PFSK-1 (cell line): Measurements from ENCODE around the gene ITGB3BP.

ENCODE experiments used
- FOXP2 ChIP-seq: optimal IDR thresholded peaks from 2 replicates; pipeline ENCODE3; 2011; ENCODE audit warnings: borderline replicate concordance, control low read depth, inconsistent platforms; ENCODE audit not compliant: insufficient read depth; ENCODE audit errors: extremely low read length, extremely low read depth
- POLR2AphosphoS5 ChIP-seq: IDR thresholded peaks from 2 replicates; pipeline ENCODE4 v1.6.1; 2012; ENCODE audit warnings: low read depth, mild to moderate bottlenecking, control low read depth, low read length, moderate library complexity
- SIN3A ChIP-seq: IDR thresholded peaks from 2 replicates; pipeline ENCODE4 v1.6.1; 2012; ENCODE audit warnings: mild to moderate bottlenecking, low read length, moderate library complexity, borderline replicate concordance; ENCODE audit not compliant: insufficient read depth
- TAF1 ChIP-seq: IDR thresholded peaks from 2 replicates; pipeline ENCODE4 v1.6.1; 2012; ENCODE audit warnings: low read length, control low read depth, borderline replicate concordance; ENCODE audit not compliant: insufficient read depth
- TF ChIP-seq, protein P1 (sequence below), 2 experiments: IDR thresholded peaks; 2 replicates each; pipeline versions ENCODE4 v1.6.1 to v1.8.0; 2011 to 2012; ENCODE audit warnings: low read depth in 2 of 2, low read length in 2 of 2, control low read depth in 1 of 2, inconsistent platforms in 1 of 2, mild to moderate bottlenecking in 1 of 2, moderate library complexity in 1 of 2; ENCODE audit not compliant: insufficient read depth in 1 of 2

The ITGB3BP gene

DNA sequence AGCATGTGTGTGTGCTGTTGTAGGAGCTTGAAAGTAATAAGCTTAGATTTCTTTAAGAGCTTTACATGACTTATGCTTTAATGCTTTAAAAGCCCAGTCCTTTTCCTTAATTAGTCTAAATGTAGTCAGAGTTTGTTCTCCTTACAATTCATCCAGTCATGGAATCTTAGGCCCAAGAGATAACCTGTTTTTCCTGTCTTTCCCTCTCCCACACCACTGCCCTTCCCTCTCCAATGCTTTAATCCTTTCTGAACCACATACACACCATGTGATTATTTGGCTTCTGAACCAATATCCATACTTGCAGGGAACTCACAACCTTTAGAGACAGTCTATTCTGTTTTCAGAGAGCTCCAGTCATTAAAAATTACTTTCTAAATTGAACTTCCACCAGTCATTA lies 118.0 kb downstream of the ITGB3BP start:
- TF ChIP-seq FOXP2 (no peak), SIN3A (no peak)
- TF ChIP-seq, protein P1, sequence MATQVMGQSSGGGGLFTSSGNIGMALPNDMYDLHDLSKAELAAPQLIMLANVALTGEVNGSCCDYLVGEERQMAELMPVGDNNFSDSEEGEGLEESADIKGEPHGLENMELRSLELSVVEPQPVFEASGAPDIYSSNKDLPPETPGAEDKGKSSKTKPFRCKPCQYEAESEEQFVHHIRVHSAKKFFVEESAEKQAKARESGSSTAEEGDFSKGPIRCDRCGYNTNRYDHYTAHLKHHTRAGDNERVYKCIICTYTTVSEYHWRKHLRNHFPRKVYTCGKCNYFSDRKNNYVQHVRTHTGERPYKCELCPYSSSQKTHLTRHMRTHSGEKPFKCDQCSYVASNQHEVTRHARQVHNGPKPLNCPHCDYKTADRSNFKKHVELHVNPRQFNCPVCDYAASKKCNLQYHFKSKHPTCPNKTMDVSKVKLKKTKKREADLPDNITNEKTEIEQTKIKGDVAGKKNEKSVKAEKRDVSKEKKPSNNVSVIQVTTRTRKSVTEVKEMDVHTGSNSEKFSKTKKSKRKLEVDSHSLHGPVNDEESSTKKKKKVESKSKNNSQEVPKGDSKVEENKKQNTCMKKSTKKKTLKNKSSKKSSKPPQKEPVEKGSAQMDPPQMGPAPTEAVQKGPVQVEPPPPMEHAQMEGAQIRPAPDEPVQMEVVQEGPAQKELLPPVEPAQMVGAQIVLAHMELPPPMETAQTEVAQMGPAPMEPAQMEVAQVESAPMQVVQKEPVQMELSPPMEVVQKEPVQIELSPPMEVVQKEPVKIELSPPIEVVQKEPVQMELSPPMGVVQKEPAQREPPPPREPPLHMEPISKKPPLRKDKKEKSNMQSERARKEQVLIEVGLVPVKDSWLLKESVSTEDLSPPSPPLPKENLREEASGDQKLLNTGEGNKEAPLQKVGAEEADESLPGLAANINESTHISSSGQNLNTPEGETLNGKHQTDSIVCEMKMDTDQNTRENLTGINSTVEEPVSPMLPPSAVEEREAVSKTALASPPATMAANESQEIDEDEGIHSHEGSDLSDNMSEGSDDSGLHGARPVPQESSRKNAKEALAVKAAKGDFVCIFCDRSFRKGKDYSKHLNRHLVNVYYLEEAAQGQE (IDR thresholded peaks at IDR 0.05; ENCODE audit: insufficient read depth in 1 of 2, low read depth in 2 of 2, low read length in 2 of 2) = no peak

DNA sequence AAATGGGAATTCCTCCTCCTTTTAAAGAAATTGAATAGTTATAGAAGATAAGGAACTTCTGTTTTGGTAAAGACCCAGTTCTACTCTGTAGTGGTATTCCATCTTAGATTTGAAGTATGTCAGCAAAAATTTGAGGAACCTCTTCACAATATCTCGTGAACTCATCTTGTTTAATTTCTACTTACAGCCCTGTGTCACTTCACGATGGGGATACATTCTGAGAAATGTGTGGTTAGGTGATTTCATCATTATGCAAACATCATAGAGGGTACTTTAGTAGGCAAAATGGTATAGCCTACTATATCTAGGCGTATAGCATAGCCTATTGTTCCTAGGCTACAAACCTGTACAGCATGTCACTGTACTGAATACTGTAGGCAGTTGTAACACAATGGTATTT lies 119.6 kb downstream of the ITGB3BP start:
- TF ChIP-seq, protein P1 (IDR thresholded peaks at IDR 0.05; ENCODE audit: insufficient read depth in 1 of 2, low read depth in 2 of 2, low read length in 2 of 2) = no peak
- no peak for TF ChIP-seq FOXP2

DNA sequence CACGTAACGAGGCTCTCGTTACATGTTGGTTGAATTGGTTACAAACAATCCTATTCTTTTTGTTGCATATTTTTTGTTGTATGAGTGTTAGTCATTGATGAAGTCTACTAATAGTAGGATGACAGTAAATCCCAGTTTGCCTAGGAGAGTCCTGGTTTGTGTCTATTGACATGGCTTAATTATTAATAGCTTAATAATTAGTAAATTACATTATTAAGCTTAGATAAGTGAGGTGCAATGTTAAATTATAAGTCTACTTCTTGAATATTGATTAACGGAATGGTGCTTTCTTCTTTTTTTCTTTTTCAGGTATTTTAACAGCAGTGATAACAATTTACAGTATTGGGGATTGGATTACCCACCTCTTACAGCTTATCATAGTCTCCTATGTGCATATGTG lies 121.1 kb downstream of the ITGB3BP start:
- TF ChIP-seq SIN3A (no peak), FOXP2 (no peak), POLR2AphosphoS5 (no peak), TAF1 (no peak)
- TF ChIP-seq, protein P1 (IDR thresholded peaks at IDR 0.05; ENCODE audit: insufficient read depth in 1 of 2, low read depth in 2 of 2, low read length in 2 of 2) = no peak
